Nephron progenitor cell (in vitro differentiated cells): Measurements from ENCODE around the gene TBC1D24.

Experiments
- DNase-seq: peaks from one replicate; pipeline ENCODE4 v3.0.0; 2021
- H3K27ac Mint-ChIP-seq: 2 replicates; pipeline ENCODE4 v1.8.0; 2021; ENCODE audit warnings: mild to moderate bottlenecking, moderate library complexity, mixed read lengths
- H3K27me3 Mint-ChIP-seq: 2 replicates; pipeline ENCODE4 v1.8.0; 2021; ENCODE audit warnings: mild to moderate bottlenecking, low read depth, mixed read lengths; ENCODE audit not compliant: poor library complexity
- H3K36me3 Mint-ChIP-seq: 2 replicates; pipeline ENCODE4 v1.8.0; 2021; ENCODE audit warnings: low read depth, mixed read lengths
- H3K4me1 Mint-ChIP-seq: 2 replicates; pipeline ENCODE4 v1.8.0; 2021; ENCODE audit warnings: mixed read lengths
- H3K4me3 Mint-ChIP-seq: 2 replicates; pipeline ENCODE4 v1.8.0; 2021; ENCODE audit warnings: mild to moderate bottlenecking, moderate library complexity, mixed read lengths
- H3K9me3 Mint-ChIP-seq: 2 replicates; pipeline ENCODE4 v1.8.0; 2021; ENCODE audit warnings: mild to moderate bottlenecking, moderate library complexity, mixed read lengths
- TF ChIP-seq, protein P1 (sequence below): fragments of 200-600 bp; sonication (generic); IDR thresholded peaks from 2 replicates; pipeline ENCODE4 v1.5.0; 2021; ENCODE audit warnings: antibody characterized with exemption

TBC1D24 gene

GRCh38 chr16:2485811-2486507 lies 11.0 kb downstream of the TBC1D24 start:
- TF ChIP-seq, protein P1, sequence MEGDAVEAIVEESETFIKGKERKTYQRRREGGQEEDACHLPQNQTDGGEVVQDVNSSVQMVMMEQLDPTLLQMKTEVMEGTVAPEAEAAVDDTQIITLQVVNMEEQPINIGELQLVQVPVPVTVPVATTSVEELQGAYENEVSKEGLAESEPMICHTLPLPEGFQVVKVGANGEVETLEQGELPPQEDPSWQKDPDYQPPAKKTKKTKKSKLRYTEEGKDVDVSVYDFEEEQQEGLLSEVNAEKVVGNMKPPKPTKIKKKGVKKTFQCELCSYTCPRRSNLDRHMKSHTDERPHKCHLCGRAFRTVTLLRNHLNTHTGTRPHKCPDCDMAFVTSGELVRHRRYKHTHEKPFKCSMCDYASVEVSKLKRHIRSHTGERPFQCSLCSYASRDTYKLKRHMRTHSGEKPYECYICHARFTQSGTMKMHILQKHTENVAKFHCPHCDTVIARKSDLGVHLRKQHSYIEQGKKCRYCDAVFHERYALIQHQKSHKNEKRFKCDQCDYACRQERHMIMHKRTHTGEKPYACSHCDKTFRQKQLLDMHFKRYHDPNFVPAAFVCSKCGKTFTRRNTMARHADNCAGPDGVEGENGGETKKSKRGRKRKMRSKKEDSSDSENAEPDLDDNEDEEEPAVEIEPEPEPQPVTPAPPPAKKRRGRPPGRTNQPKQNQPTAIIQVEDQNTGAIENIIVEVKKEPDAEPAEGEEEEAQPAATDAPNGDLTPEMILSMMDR = no peak
- H3K4me3 Mint-ChIP-seq = no peak overlapping the region
- no peaks in the 10 kb centered on the region for H3K27me3 Mint-ChIP-seq
- H3K36me3 Mint-ChIP-seq = no peaks in the 10 kb centered on the region
- DNase-seq = no peak
- H3K9me3 Mint-ChIP-seq = no peaks in the 10 kb centered on the region
- peaks cover 70% of the 10 kb centered on the region for H3K4me1 Mint-ChIP-seq
- H3K27ac Mint-ChIP-seq = no peak overlapping the region

GRCh38 chr16:2486645-2487516 lies 12.0 kb downstream of the TBC1D24 start:
- H3K36me3 Mint-ChIP-seq = no peaks in the 10 kb centered on the region
- H3K9me3 Mint-ChIP-seq = no peaks in the 10 kb centered on the region
- H3K4me3 Mint-ChIP-seq = peak overlapping the region; percentile 4
- TF ChIP-seq, protein P1 = no peak
- H3K4me1 Mint-ChIP-seq = peaks cover 70% of the 10 kb centered on the region
- peak overlapping the region; percentile 53 for H3K27ac Mint-ChIP-seq
- no peak for DNase-seq
- no peaks in the 10 kb centered on the region for H3K27me3 Mint-ChIP-seq

GRCh38 chr16:2487517-2487842 lies 12.6 kb downstream of the TBC1D24 start:
- TF ChIP-seq, protein P1 = no peak
- peaks cover 64% of the 10 kb centered on the region for H3K4me1 Mint-ChIP-seq
- DNase-seq = no peak
- no peaks in the 10 kb centered on the region for H3K9me3 Mint-ChIP-seq
- peak overlapping the region; percentile 4 for H3K4me3 Mint-ChIP-seq
- no peaks in the 10 kb centered on the region for H3K36me3 Mint-ChIP-seq
- H3K27me3 Mint-ChIP-seq = no peaks in the 10 kb centered on the region
- H3K27ac Mint-ChIP-seq = peak overlapping the region; percentile 53

- Mint-ChIP-seq H3K27ac (no peak overlapping the region), H3K36me3 (no peaks in the 10 kb centered on the region), H3K9me3 (no peaks in the 10 kb centered on the region), H3K4me1 (peaks cover 59% of the 10 kb centered on the region), H3K4me3 (no peak overlapping the region), H3K27me3 (no peaks in the 10 kb centered on the region)
- TF ChIP-seq, protein P1 = no peak
- DNase-seq = no peak
Observed at GRCh38 chr16:2487903-2488531, 13.1 kb downstream of the TBC1D24 start.

DNA sequence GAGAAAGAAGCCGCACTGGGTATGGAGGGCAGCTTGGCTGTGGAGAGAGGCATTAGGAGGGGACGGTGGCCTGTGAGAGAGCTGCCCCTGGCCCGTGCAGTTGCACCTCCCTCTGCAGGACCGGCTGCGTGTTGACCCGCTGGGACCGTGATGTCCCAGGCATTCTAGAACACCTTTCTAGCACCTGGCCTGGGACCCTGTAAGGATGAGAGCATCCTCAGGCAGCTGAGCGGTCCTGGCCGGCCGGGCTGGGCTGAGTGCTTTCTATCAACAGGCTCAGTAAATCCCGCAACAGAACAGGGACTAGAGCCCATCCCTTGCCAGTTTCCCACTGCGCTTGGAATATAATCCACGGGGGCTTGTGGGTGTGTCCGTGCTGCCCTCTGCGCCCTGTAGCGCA lies 14.7 kb downstream of the TBC1D24 start:
- H3K9me3 Mint-ChIP-seq = no peaks in the 10 kb centered on the region
- no peaks in the 10 kb centered on the region for H3K36me3 Mint-ChIP-seq
- H3K27ac Mint-ChIP-seq = no peak overlapping the region
- peaks cover 43% of the 10 kb centered on the region for H3K4me1 Mint-ChIP-seq
- no peak for DNase-seq
- TF ChIP-seq, protein P1 = no peak
- H3K4me3 Mint-ChIP-seq = no peak overlapping the region
- H3K27me3 Mint-ChIP-seq = no peaks in the 10 kb centered on the region
